Smooth muscle cell (in vitro differentiated cells): Measurements from ENCODE around the gene EFTUD2. TPM values are rescaled to one million over a fixed set of nuclear protein-coding genes. Genes with fewer than 3 reads are reported as not detected.

ENCODE experiments used
- DNase-seq: peaks from one replicate; lab custom pipeline; 2025; ENCODE audit not compliant: unreplicated experiment; lab: John Stamatoyannopoulos, UW
- H2AFZ ChIP-seq: fragments of 200-600 bp; sonication (generic); 2 replicates; pipeline ENCODE4 v1.6.0; 2016; ENCODE audit warnings: antibody characterized with exemption, low read depth, mild to moderate bottlenecking
- H3F3A ChIP-seq: fragments of 200-600 bp; sonication (generic); 2 replicates; pipeline ENCODE4 v1.6.0; 2017; ENCODE audit warnings: antibody characterized with exemption, low read depth
- H3K27ac ChIP-seq: fragments of 200-600 bp; sonication (generic); 2 replicates; pipeline ENCODE4 v1.5.1; 2016; ENCODE audit warnings: low read depth, mild to moderate bottlenecking
- H3K27me3 ChIP-seq: fragments of 200-600 bp; sonication (generic); 2 replicates; pipeline ENCODE4 v1.6.1; 2016; ENCODE audit warnings: low read depth, mild to moderate bottlenecking
- H3K36me3 ChIP-seq: fragments of 200-600 bp; sonication (generic); 2 replicates; pipeline ENCODE4 v1.5.1; 2016; ENCODE audit warnings: low read depth
- H3K4me1 ChIP-seq: fragments of 200-600 bp; sonication (generic); 2 replicates; pipeline ENCODE4 v1.5.1; 2016; ENCODE audit warnings: low read depth
- H3K4me2 ChIP-seq: fragments of 200-600 bp; sonication (generic); 2 replicates; pipeline ENCODE4 v1.6.0; 2016; ENCODE audit warnings: mild to moderate bottlenecking
- H3K4me3 ChIP-seq: fragments of 200-600 bp; sonication (generic); 2 replicates; pipeline ENCODE4 v1.5.1; 2016; ENCODE audit warnings: mild to moderate bottlenecking
- H3K79me2 ChIP-seq: fragments of 200-600 bp; sonication (generic); 2 replicates; pipeline ENCODE4 v1.6.0; 2016; ENCODE audit warnings: low read depth, mild to moderate bottlenecking
- H3K9ac ChIP-seq: fragments of 200-600 bp; sonication (generic); 2 replicates; pipeline ENCODE4 v1.6.0; 2016; ENCODE audit warnings: low read depth
- H3K9me3 ChIP-seq: fragments of 200-600 bp; sonication (generic); replicated peaks from 2 replicates; pipeline ENCODE4 v1.5.1; 2016; ENCODE audit warnings: low read depth
- H4K20me1 ChIP-seq: fragments of 200-600 bp; sonication (generic); 2 replicates; pipeline ENCODE4 v1.6.0; 2016; ENCODE audit warnings: low read depth
- CTCF ChIP-seq: fragments of 200-600 bp; sonication (generic); IDR thresholded peaks from 2 replicates; pipeline ENCODE4 v1.5.1; 2017; ENCODE audit warnings: borderline replicate concordance, mild to moderate bottlenecking, antibody characterized with exemption; ENCODE audit not compliant: insufficient read depth, poor library complexity, severe bottlenecking
- WGBS: methylation state at CpG from one replicate; pipeline ENCODE4 v1.1.7; 2016; ENCODE audit warnings: low lambda C conversion rate; 5-methylcytosine and 5-hydroxymethylcytosine counted together
- polyA plus RNA-seq: library from polyadenylated mRNA; unstranded; fragments of >200 nt; fragmentation: Nextera tagmentation; extraction: Ambion mirVana; gene quantifications from 2 replicates; pipeline ENCODE4 v1.2.1, GENCODE V29; 2016
- total RNA-seq: library from RNA; depleted of rRNA; stranded (reverse); fragments of >200 nt; gene quantifications from 2 replicates; pipeline ENCODE4 v1.2.3, GENCODE V29; 2014

The EFTUD2 gene
- total and polyA plus RNA-seq, 2 experiments from 2014 or later, result 57.2 to 76.0 TPM

- Histone ChIP-seq H3F3A (peaks cover 11% of the 10 kb centered on the region), H2AFZ (no peak overlapping the region), H3K9ac (peak overlapping the region; percentile 3), H3K4me3 (no peak overlapping the region), H3K9me3 (no peaks in the 10 kb centered on the region), H3K27ac (peak overlapping the region; percentile 64), H3K4me2 (peak overlapping the region; percentile 66), H3K27me3 (peaks cover 4% of the 10 kb centered on the region), H3K4me1 (no peaks in the 10 kb centered on the region), H3K79me2 (no peaks in the 10 kb centered on the region), H4K20me1 (no peaks in the 10 kb centered on the region), H3K36me3 (no peaks in the 10 kb centered on the region)
- no peak for TF ChIP-seq CTCF
- DNase-seq, result no peak
- WGBS, result 62% methylated on average over 18 of the region's 18 CpGs
Observed at GRCh38 chr17:44906763-44907728, 7.8 kb upstream of the EFTUD2 start.

- Histone ChIP-seq H3K4me1 (no peaks in the 10 kb centered on the region), H3K27ac (peak overlapping the region; percentile 77), H3K79me2 (no peaks in the 10 kb centered on the region), H4K20me1 (no peaks in the 10 kb centered on the region), H2AFZ (no peak overlapping the region), H3K36me3 (no peaks in the 10 kb centered on the region), H3K27me3 (no peaks in the 10 kb centered on the region), H3K9me3 (no peaks in the 10 kb centered on the region), H3K4me3 (no peak overlapping the region), H3K9ac (peak overlapping the region; percentile 51), H3F3A (peaks cover 11% of the 10 kb centered on the region), H3K4me2 (peak overlapping the region; percentile 66)
- DNase-seq, result no peak
- WGBS, result 45% methylated on average over 10 of the region's 10 CpGs
- TF ChIP-seq CTCF, result no peak
Observed at GRCh38 chr17:44906010-44906646, 6.9 kb upstream of the EFTUD2 start.

GRCh38 chr17:44905006-44906000, 6.1 kb upstream of the EFTUD2 start:
- peak overlapping the region; percentile 77 for H3K27ac ChIP-seq
- peak overlapping the region; percentile 51 for H3K9ac ChIP-seq
- H3K27me3 ChIP-seq, result no peaks in the 10 kb centered on the region
- DNase-seq, result no peak
- no peaks in the 10 kb centered on the region for H3K9me3 ChIP-seq
- H4K20me1 ChIP-seq, result no peaks in the 10 kb centered on the region
- H3K4me3 ChIP-seq, result no peak overlapping the region
- H3K79me2 ChIP-seq, result no peaks in the 10 kb centered on the region
- peak overlapping the region; percentile 66 for H3K4me2 ChIP-seq
- H3K36me3 ChIP-seq, result no peaks in the 10 kb centered on the region
- no peak overlapping the region for H2AFZ ChIP-seq
- H3K4me1 ChIP-seq, result no peaks in the 10 kb centered on the region
- H3F3A ChIP-seq, result peaks cover 15% of the 10 kb centered on the region
- no peak for TF ChIP-seq CTCF
- WGBS, result 84% methylated on average over 9 of the region's 9 CpGs
